Stimulated activated CD8-positive, alpha-beta memory T cell treated with anti-CD3 and anti-CD28 coated beads, Interleukin-12 subunit alpha, Interleukin-12 subunit beta, amount 100 ng/mL, for 4 hours (primary cell): ENCODE measurements around the gene FKBP5.

Experiments used
- DNase-seq: peaks from one replicate; pipeline ENCODE4 v3.0.0-alpha.2; 2020; ENCODE audit warnings: low read depth

FKBP5 gene

DNA sequence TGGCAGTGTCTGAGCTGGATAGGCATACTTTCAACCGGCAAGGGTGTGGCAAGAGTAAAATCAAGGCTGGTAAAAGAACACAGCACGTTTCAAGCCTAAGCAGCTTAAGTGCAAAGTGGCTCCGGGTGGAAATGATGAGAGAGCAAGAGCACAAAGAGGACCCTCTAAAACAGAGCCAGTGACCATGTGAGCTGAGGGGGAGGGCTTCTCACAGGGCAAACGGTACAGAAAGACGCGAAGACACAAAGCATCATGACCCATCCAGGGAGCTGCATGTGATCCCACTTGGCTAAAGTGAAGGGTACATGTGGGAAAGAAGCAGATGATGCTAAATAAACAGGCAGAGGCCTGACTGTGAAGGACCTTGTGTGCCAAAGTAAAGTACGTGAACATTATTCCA, 25.7 kb downstream of the FKBP5 start:
- DNase-seq = no peak

DNA sequence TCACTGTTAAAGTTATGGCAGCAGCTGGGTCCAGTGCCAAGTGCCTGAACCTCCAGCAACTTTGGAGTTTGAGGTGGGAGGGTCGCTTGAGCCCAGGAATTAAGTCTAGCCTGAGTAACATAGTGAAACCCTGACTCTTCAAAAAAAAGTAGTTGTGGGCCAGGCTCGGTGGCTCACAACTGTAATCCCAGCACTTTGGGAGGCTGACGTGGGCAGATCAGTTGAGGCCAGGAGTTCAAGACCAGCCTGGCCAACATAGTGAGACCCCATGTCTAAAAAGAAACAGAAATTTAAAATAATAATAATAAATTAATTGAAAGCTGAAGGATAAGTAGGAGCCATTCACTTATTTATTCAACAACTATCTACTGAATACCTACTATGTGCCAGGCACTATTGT, 33.8 kb downstream of the FKBP5 start:
- DNase-seq = no peak

GRCh38 chr6:35651244-35651643, 37.5 kb downstream of the FKBP5 start:
- no peak for DNase-seq

DNA sequence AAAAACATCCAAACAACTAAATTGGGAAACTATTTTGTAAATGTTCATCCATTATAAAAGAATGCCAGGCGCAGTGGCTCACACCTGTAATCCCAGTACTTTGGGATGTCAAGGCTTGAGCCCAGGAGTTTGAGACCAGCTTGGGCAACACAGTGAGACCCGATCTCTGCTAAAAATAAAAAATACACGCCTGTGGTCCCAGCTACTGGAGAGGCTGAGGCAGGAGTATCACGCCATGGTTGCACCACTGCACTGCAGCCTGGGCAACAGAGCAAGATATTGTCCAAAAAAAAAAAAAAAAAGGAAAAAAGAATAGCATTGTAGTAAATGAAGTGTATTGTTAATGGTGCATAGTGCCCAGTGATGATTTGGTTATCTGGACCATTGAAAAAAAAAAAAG, 38.7 kb downstream of the FKBP5 start:
- DNase-seq = no peak

DNA sequence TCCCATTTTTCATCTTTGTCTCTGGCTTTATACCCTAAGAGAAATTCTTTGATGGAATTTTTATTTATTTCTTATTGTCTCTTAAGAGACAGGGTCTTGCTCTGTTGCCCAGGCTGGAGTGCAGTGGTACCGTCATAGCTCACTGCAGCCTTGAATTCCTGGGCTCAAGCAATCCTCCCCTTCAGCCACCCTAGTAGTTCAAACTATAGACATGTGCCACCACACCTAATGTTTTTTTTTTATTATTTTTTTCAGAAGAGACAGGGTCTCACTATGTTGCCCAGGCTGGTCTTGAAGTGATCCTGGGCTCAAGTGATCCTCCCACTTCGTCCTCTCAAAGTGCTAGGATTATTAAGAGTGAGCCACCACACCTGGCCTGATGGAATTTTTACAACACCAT, 40.5 kb downstream of the FKBP5 start:
- no peak for DNase-seq

DNA sequence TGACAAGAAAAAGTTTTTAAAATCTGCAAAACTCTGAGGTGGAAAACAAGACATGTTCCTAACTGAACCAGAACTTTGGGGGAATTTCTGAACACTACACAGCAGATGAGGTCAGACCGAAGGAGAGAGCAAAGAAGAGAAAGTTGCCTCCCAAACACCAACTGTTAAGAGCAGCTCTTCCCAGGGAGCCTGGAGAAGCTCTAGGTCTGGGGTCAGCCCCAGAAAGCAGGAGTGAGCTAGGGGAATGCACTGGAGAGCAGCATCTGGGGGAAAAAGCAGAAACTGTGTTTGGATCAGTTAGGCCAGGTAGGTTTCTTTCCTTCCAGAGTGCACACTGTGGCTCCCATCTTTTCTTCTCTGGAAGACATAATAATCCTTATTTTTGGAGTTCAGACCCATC, 41.3 kb downstream of the FKBP5 start:
- DNase-seq = no peak

GRCh38 chr6:35643162-35643535, 45.6 kb downstream of the FKBP5 start:
- DNase-seq = no peak

DNA sequence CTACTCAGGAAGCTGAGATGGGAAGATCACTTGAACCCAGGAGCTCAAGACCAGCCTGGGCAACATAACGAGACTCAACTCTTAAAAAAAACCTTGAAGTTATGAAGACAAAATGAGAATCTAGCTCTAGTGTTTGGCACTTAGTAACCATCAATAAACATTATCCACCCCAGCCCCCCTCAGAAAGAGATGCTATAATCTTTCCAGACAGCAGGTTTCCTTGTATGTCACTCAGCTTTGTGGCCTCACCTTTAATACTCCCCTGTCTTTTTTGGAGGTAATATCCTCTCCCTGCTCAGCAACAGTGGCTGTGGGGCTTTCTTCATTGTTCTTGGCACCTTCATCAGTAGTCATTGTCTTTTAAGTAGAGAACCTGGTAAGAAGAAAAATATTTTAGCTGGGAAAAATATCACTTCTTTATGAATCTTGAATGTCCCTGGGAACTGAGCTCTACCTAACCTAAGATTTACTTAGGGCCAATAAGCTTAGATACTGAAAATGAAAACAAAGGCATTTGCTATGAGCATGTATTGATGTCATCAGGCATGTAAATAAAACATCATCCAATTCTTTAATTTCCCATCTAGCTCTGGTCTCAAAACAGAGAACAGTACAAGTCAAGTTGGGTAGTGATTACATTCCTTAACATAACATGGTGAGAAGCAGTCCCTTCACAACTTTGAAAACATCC, 46.1 kb downstream of the FKBP5 start:
- no peak for DNase-seq

- DNase-seq = no peak
These were observed 48.6 kb downstream of the FKBP5 start for GRCh38 chr6:35640017-35640664.

- no peak for DNase-seq
These were observed 50.0 kb downstream of the FKBP5 start for GRCh38 chr6:35638679-35639078.

- no peak for DNase-seq
These were observed 50.8 kb downstream of the FKBP5 start for GRCh38 chr6:35637911-35638310.

DNA sequence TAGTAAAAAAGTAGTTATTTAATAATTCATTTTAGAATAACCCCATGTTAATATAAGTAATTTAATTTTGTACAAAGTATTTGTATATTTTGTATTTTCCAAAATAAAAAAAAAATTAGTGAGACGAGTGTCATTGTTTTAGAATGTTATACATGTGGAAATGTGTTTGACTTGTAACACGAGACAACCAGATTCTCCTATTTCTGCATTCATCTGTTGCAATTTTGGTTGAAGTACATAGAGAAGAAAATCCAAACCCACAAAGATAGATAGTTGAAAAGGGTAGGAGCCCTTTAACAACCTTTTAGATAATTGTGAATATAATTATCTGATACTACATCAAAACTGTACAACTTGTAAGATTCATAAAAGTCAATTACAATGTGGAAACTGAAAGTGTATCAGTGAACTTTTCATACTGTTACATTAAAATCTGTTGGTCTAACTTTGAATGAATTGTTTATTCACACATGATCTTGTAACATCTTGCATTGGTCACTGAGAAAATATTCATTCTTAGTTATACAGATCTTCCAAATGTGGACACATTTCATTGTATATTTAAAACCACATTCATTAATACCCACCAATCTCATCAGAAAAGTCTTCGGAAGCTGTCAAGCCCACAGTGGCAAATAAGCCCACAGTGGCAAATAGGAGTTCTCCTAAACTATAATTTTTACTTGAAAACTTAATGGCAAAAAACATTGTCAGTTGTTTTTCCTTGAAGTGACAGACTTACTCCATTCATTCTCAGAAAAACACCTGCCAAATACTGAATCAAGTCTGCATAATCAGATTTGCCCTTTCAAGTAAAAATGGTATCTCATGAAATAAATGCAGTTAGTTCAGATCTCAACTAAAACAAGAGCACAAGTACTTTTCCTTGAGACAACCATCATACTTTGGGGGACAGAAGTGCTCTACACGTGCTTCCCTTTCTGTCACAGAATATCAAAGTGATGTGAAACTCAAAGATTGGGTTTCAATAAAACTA, 52.8 kb downstream of the FKBP5 start:
- DNase-seq = no peak

GRCh38 chr6:35634316-35634715, 54.4 kb downstream of the FKBP5 start:
- no peak for DNase-seq

DNA sequence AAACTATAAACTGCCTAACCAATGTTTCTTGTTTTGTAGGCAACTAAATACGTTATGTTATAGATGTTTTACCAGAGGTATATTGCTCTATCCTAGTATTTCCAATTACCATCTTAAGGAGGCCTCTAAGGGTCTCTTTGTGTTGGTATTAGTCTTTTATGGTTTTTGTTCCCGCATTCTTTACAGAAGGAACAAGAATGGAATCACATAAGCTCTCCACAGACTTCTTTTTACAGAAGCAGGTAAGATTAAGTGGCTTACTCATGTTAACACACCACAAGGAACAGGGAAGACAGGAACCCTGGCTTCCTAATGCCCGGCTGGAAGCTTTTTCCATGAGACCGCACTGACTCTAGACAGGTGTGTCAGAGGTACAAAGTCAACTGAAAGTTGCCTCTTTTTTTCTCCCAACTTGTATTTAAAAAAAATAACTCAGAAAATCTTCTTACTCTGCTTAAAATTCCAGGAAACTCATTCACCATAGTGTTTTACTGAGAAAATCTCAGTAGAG, 55.1 kb downstream of the FKBP5 start:
- no peak for DNase-seq

DNA sequence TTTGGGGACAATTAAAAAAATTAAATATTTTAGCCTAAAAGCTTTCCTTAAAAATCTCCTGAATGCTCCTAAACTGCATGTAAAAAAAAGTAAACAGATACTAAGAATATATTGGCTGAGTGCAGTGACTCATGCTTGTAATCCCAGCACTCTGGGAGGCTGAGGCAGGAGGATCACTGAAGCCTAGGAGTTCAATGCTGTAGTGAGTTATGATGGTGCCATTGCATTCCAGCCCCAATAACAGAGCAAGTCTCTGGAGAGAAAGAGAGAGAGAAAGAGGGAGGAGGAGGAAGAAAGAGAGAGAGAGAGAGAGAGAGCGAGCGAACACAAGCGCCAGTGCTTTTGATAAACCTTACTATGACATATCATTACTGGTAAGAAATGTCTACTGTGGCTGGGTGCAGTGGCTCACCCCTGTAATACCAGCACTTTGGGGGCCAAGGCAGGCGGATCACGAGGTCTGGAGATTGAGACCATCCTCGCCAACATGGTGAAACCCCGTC, 58.8 kb downstream of the FKBP5 start:
- no peak for DNase-seq

GRCh38 chr6:35626401-35626800, 62.3 kb downstream of the FKBP5 start:
- DNase-seq = no peak

- no peak for DNase-seq
These were observed 64.2 kb downstream of the FKBP5 start for GRCh38 chr6:35624341-35625070.

DNA sequence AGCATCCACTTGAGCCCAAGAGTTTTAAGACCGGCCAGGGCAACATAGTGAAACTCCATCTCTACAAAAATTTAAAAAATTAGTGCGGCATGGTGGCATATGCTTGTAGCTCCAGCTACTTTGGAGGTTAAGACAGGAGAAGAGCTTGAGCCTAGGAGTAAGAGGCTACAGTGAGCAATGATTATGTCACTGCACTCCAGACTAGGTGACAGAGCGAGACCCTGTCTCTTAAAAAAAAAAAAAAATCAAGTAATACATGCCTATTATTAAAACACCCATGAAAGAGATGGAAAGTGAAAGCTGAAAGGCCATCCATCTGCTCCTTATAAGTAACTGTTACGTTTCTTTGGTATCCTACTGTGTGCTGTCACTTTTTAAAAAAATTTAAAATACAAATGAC, 66.4 kb downstream of the FKBP5 start:
- DNase-seq = no peak

DNA sequence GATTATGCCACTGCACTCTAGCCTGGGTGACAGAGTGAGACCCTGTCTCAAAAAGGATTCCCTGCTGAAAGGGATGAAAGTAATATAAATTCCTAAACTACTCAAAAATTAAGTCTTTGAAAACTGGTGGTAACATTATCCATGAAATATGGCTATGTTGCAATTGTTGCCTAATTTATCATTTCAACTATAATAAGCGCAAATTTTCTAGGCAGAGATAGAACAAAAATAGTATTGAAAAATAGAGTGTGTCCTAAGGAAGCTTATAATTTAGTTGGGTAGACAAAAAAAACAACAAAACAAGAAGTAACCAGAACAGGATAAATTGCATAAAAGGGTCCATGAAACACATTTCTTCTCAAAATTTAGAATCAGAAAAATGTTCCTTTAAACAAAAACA, 68.0 kb downstream of the FKBP5 start:
- no peak for DNase-seq

DNA sequence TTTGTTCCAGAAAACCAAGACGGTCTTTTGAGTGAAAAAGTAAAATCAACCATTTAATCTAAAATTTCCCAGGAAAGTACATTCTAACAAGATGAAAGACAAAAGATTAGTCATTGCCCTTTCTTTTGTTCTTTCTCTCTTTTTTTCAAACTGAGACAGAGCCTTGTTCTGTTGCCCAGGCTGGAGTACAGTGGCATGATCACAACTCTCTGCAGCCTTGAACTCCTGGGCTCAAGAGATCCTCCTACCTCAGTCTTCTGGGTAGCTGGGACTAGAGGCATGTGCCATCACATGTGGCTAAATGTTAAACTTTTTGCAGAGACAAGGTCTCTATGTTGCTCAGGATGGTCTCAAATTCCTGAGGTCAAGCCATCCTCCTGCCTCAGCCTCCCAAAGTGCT, 75.0 kb downstream of the FKBP5 start:
- DNase-seq = no peak

DNA sequence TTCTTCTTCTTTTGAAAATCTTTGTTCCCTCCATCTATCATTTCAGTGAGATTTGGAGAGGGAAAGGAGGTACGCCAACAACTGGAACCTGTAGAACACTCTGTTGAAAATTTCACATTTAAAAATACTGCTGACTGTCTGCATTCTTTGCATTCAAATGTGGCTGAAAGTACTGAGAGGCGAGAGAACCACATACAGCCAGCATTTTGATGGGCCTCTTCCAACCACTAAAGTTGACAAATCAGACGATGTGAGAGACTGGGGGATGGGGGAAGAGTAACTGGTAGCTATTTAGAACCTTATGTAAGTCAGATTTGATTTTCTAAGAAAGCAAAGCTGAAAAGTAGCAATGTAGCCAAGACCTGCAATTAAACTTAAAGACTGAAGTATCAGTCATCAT, 77.5 kb downstream of the FKBP5 start:
- no peak for DNase-seq

GRCh38 chr6:35610830-35611229, 77.9 kb downstream of the FKBP5 start:
- no peak for DNase-seq
